Activated CD4-positive, alpha-beta T cell treated with anti-CD3 and anti-CD28 coated beads, Interleukin-2, amount 50 U/mL, for 24 hours (primary cell): ENCODE data around the gene LGALS7B.
"Not testable (repeated sequence)": the region's sequence is repeated elsewhere in the genome, so short reads cannot be mapped to it uniquely, and the experiment has no call there.

Experiments used
- DNase-seq, 2 donors: peaks; one replicate each; pipeline ENCODE4 v3.0.0-alpha.2; 2020; ENCODE audit warnings: low read depth in 1 of 2, low spot score in 1 of 2

The LGALS7B gene

GRCh38 chr19:38817081-38817480, 28.1 kb downstream of the LGALS7B start:
- no peak for DNase-seq

- no peak for DNase-seq
Measured at GRCh38 chr19:38819231-38819920, 30.4 kb downstream of the LGALS7B start.

GRCh38 chr19:38821230-38821825, 32.3 kb downstream of the LGALS7B start:
- not testable (repeated sequence) for DNase-seq

GRCh38 chr19:38825936-38826335, 36.9 kb downstream of the LGALS7B start:
- not testable (repeated sequence) for DNase-seq

- DNase-seq = no peak
Measured at GRCh38 chr19:38826856-38827551, 38.0 kb downstream of the LGALS7B start.

- DNase-seq = not testable (repeated sequence)
Measured at GRCh38 chr19:38829203-38829602, 40.2 kb downstream of the LGALS7B start.

GRCh38 chr19:38830039-38830733, 41.2 kb downstream of the LGALS7B start:
- DNase-seq = no peak

- no peak for DNase-seq
Measured at GRCh38 chr19:38831142-38831605, 42.2 kb downstream of the LGALS7B start.

GRCh38 chr19:38833092-38833425, 44.1 kb downstream of the LGALS7B start:
- no peak for DNase-seq

- no peak for DNase-seq
Measured at GRCh38 chr19:38834104-38834490, 45.1 kb downstream of the LGALS7B start.

GRCh38 chr19:38834590-38834989, 45.6 kb downstream of the LGALS7B start:
- DNase-seq = no peak

GRCh38 chr19:38836159-38836982, 47.4 kb downstream of the LGALS7B start:
- no peak for DNase-seq

GRCh38 chr19:38836983-38837626, 48.1 kb downstream of the LGALS7B start:
- no peak for DNase-seq

- no peak for DNase-seq
Measured at GRCh38 chr19:38837656-38838121, 48.7 kb downstream of the LGALS7B start.

- DNase-seq = peak in 1 of 2 donors; percentile 71
Measured at GRCh38 chr19:38838208-38838985, 49.4 kb downstream of the LGALS7B start.

GRCh38 chr19:38838986-38839761, 50.2 kb downstream of the LGALS7B start:
- DNase-seq = no peak

GRCh38 chr19:38839816-38840582, 51.0 kb downstream of the LGALS7B start:
- DNase-seq = no peak

- DNase-seq = no peak
Measured at GRCh38 chr19:38840583-38840968, 51.6 kb downstream of the LGALS7B start.
